D341Med (cell line): Measurements from ENCODE around the gene FABP2.
"Not testable (repeated sequence)": the region's sequence is repeated elsewhere in the genome, so short reads cannot be mapped to it uniquely, and the experiment has no call there.

ENCODE experiments used
- DNase-seq: peaks from one replicate; pipeline ENCODE4 v3.0.0; 2012; ENCODE audit warnings: low spot score

FABP2 gene

DNA sequence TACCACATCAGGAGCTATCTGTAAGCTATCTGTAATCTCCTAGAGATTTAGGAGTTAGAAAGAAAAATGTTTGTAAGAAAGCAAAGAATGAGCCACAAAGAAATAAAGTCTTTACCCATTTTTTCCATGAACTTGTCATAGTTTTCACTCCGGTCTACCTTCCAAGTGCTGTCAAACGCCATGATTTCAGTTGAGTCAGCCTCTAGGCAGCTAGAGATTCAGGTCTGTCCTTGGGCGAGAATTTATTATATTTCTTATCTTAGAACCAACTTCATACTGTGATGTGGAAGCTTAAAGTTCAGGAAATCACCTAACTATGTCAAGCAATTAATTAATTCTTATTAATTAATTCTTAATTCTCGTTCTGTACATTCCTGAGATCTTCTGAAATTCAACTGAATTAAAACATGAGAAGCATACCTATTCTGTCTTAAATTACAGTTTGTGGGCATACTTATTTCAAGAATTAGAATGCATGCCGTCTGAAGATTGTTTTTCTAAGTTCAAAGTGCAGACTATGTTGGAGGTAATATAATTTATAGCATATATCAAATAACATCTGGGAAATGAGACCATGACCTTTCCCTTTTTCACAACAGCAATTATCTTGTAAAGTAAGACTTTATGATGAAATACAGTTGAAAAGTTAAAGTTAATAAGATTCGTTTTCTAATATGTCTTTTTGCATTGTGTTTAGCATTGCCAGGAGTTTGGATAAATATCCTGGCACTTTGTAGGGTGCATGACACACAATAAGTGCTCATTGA, at the start of gene FABP2:
TSS of gene FABP2 (minus strand) at position 218 of the 767 bp plus-strand sequence. CDS start at position 182, 36 bp downstream.
- DNase-seq: no peak

- DNase-seq: not testable (repeated sequence)
Observed at GRCh38 chr4:119370951-119371683, 49.2 kb upstream of the FABP2 start.

DNA sequence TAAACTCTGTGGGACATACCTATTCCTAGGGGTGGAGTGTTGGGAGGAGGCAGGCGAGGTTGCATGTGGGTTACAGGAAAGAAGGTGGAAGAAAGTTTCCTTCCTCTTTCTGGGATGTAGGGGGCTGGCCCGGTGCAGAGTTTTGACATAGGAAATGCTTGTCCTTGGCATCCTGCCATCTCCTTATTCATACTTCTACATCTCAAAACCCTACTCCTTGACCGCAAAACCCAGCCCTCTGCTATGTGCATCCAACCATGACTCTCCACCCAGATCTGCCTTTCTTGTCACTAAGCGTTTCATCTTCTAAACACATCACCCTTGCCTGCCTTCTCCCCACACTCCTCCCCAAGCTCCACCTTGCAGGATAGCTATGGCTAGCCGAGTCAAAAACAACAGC, 48.5 kb upstream of the FABP2 start:
- not testable (repeated sequence) for DNase-seq

DNA sequence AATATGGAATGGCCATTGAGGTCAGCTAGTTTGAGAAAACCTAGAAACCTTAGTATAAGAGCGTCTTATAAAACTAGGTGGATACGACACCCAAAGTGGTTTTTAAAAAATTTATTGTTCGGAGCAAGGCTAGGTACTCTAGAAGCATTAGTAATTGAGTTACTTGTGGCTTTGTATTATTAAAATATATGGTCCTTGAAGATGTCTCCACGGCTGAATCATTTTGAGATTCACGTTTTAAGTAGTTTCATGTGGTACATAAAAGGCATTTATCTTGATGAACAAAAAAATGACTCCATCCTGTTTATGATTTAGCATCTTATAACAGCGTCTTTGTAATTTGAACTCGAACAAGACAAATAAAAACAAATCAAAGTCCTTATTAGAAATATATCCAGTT, 44.9 kb upstream of the FABP2 start:
- not testable (repeated sequence) for DNase-seq

- DNase-seq: not testable (repeated sequence)
Observed at GRCh38 chr4:119364203-119364602, 42.3 kb upstream of the FABP2 start.

GRCh38 chr4:119363372-119363771, 41.4 kb upstream of the FABP2 start:
- not testable (repeated sequence) for DNase-seq

DNA sequence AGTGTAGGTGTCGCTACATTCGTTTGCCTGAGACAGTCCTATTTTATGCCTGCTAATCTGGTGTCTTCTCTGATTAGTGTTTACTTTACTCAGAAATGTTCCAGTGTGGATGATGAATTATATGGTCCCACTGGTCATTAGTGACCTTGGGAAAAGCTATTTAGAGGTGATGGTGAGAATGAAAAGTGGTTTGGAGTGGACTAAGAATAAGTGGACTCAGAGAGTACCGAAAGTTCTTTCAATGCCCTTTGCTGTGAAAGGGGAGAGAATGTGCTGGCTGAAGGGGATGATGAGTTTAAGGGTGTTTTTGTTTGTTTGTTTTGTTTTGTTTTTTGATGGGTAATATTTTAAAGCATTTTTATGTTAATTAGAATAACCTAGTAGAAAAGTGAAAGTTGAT, 40.5 kb upstream of the FABP2 start:
- not testable (repeated sequence) for DNase-seq

DNA sequence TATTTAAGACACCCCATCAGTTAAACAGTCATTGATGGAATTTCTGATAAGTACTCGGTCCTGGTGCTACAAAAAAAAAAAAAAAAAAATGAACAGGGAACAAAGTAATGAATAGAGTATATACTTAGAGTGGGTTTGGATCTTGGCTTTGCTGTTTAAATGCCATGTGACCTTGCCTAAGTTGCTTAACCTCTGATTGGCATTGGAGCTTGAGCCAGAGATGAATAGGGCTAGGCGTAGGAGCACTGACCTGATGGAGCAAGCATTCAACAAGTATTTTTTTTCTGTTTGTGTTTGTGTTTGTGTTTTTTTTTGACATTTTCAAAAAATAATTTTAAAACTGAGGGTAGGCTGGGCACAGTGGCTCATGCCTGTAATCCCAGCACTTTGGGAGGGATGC, 37.9 kb upstream of the FABP2 start:
- DNase-seq: not testable (repeated sequence)

DNA sequence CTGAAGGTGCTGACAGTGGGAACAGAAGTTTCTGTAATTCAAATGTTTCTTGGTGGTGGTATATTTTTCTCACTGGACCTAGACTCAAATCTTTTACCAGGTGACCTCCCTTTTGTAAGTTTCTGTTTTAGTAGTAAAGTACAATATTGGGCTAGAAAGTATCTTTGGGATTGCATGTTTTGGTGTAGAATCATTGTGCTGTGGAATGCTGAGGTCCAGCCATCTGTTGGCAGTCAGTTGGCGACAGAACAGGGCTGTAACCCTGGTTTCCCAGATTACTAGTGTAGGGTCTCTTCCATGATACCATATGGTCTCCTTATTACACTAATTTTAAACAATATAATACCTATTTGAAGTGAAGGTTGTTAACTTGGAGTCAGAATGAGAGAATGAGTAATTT, 34.9 kb upstream of the FABP2 start:
- not testable (repeated sequence) for DNase-seq

DNA sequence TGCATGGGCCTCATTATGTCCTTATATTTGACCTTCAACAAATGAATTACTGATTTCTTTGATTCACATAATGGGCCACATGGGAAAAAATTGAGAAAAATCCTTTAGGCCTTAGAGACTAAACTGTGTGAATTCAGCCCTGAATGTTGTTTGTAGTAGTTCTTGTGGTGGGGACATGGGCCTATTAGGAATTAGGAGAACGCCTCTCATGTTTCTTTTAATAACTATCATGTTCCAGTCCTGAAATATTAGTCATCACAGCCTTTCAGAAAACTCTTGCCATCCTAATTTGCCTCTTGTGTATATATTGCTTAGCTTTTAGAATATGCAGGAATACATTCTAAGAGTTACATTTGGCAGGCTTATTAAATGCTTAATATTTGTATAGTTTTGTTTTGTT, 34.1 kb upstream of the FABP2 start:
- DNase-seq: not testable (repeated sequence)

DNA sequence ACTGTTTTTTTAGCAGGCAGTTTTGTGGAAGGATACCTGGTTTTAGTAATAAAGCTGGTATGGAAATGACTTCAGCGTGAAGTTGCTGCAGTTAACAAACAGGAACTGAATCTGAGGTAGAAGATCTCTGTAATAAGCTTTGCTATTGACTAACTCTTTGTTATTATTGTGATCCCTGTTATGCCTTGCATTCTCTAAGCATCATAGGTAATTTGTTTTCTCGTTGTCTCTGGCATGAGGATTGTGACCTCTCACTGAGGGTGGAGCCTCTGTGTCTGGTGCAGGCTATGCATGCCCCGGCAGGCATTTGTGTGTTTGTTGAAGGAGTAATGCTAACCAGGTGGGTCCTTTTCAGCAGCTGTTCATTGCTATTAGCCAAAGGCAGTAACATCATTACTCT, 31.4 kb upstream of the FABP2 start:
- not testable (repeated sequence) for DNase-seq

DNA sequence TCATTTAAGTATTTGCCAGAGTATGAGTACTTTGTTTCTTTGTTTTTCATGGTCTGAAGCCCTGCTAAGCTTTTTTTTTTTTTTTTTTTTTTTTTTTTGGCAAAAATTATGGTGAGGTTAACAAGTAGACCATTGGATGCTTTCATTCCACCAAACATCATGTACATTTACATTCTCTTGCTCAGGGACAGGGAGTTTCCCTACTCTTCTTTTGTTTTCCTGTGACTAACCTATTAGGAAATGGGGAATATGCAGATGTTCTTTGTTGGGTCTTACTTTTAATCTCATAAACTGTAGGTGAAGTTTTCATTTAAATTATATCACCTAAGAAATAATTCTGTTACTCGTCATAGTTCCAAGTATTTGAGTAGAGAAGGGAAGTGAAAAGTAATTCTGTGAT, 26.2 kb upstream of the FABP2 start:
- not testable (repeated sequence) for DNase-seq

- not testable (repeated sequence) for DNase-seq
Observed at GRCh38 chr4:119343293-119343692, 21.4 kb upstream of the FABP2 start.

DNA sequence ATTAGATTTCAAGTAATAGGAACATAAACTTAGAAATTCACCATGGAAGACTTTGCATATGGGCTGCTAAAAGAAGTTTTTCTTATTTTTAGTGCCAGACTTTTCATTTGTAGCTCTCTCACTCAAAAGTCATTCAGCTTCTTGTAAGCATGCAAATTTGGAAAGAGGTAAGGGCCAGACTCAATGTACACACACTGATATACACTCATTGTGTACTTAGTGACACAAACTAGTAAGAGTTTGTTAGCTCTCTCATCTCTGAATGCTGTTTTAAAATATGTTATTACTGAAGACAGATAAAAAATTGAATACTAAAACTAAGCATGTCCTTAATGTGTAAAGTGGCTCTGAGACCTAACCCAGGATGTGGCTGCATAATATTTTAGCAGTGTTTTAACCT, 18.0 kb upstream of the FABP2 start:
- not testable (repeated sequence) for DNase-seq

- DNase-seq: no peak
Observed at GRCh38 chr4:119337010-119337409, 15.1 kb upstream of the FABP2 start.

DNA sequence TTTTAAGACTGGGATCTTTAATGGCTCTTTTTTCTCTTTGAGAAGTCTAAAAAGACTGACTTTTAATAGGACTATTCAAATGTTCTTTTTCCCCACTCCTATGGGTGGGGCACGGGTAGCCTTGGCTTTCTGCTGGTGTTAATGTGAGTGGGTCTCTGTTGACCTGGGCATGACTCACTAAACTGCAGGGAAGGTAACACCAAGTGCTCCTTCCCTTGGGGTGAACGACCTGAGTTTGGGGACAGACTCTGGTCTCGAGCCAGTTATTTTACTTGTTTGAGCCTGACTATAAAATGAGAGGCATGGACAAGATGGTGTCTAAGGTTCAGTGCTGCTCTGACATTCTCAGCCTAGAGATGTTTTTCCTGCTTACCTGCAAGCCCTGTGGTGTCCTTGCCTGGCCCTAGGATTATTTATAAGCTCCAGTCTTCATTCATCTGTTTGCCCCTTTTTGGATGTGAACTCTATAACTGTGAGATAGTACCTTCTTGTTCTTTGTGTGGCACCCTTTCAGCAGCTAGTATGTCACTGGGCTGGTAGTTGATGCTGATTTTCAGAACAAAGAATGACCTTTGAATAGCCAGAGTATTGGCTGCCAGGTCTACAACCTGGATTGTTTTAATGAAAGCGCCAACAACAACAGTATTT, 14.5 kb upstream of the FABP2 start:
- DNase-seq: not testable (repeated sequence)

DNA sequence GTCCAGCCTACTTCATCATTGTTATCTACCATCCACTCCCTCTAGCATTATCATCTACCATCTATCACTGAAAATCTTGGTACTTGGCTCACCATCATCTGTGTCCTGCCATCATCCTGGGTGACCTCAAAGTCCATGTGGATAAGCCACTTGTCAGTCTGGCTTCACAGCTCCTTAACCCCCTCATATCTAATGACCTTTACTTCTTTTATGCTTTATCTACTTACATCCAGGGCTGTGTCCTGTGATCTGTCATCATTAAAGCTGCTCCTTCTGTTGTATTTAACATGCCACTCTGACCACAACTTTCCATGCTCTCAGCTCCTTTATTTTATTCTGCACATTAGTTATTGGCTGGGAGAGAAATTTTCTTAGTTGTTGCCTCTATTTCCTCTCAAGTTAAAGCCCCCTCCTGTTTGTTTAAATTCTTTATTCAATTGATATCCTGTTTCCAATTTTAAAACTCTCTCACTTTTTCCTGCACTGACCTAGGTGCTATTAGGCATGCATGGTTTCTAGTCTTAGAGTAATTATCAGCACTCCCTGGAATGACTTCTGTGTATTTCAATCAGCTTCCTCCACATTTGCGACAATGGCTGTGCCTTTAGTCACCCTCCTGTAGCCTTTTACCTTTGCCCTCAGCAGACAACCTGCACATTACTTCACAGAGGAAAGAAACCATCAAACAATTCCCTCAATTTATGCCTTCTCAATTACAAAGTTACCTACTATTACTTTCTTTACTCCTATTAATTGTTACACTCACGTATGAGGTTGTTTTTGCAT, 8.1 kb upstream of the FABP2 start:
- DNase-seq: no peak

DNA sequence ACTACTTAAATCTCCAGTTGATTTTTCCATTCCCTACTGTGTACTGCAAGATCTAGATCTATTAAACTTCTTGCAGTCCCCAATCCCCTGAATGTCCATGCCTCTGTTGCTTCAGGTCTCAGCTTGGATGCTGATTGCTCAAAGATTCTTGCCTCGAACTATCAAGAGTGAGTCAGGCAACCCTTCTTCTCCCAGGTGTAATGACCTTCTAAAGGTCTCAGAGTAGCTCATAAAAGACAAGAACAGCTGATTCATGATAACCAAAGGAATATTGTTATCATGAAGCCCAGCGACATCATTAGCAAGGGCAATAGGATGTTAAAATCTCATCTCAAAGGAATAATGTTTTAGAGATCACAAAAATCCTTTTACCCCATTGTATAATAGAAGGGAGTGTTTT, 6.8 kb upstream of the FABP2 start:
- no peak for DNase-seq

DNA sequence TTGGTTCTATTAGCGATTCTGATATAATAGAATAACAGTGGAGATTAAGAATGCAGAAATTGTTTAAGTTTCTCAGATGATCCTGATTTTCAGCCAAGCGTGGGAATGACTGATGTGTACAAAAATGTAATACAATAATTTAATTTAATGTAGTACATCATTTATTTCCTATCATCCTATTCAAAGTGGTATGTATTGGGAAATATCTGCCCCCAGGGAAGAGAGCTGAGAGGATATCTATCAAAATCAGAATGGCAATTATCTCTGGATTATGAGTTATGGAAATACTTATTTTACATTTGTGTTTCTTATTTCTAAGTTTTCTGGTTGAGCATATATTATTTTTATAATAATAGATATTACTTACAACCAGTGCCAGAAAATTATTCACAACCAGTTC, 3.9 kb downstream of the FABP2 start:
- no peak for DNase-seq

GRCh38 chr4:119315036-119315435, 6.9 kb downstream of the FABP2 start:
- DNase-seq: no peak

GRCh38 chr4:119314356-119314755, 7.6 kb downstream of the FABP2 start:
- peak; percentile 48 for DNase-seq

GRCh38 chr4:119313237-119313636, 8.7 kb downstream of the FABP2 start:
- no peak for DNase-seq
